HG03066 (cell line): ENCODE measurements around the gene RHBDF2.
"Not testable (repeated sequence)": the region's sequence is repeated elsewhere in the genome, so short reads cannot be mapped to it uniquely, and the experiment has no call there.

ENCODE experiments used
- ATAC-seq: cut with Tn5 transposase; IDR thresholded peaks from one replicate; pipeline ENCODE4 v1.9.1; 2021; ENCODE audit warnings: low read depth; ENCODE audit not compliant: unreplicated experiment

The RHBDF2 gene

DNA sequence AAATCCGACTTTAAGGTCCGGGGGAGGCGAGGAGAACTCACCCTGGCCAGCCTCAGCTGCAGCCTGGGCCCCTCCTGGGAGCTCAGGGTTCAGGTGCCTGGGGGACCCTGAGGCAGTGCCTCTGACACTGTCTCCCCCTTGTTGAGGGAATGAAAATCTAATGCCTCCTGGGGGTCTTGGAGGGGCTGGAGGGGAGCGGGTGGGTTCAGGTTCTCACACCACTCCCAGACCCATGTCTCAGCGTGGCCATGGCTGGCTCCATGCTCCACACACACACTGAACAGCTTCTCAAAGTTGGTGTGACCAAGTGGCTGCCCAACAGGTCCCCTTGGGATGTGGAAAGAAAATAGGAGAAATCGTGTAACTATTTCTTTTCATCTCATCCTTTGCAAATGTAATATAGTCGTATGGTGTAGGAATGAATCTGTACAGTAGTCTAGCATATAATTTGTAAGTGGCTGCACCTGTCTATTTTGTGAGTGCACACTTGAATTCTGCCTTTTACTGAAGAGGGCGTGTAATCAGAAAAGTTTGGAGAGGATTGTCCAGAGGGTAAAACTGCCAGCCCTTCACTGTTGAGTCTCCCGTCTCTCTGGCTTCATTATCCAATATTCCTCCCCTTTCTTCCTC, 37.8 kb upstream of the RHBDF2 start:
- no peak for ATAC-seq

DNA sequence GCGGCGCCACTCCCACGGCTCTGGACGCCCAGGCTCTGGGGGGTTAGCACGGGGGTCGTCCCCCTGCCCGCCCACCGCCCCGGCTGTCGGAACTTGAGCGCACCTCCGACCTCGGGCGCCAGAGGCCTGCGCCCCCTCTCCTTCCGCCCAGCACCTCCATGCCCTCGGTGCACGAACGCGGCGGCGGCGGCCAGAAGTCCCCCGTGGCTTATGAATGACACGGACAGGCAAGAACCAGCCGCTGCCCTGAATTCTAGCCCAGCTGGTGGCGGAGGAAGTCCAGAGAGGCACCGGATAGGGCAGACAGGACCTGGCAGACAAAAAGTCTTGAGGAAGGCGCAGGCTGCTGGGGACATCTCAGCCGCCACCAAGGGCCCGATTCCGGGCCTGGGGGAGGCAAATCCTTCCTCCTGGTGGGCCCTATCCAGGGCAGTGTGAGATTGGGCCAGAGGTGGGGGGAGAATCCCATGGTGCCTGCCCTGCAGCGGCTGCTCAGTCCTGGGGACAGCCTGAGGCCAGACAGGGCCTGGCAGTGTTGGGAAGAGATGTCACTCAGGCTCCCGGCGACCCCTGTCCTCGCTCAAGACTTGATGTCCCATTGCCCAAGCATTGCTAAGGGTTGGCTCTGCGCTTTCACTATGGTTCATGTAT, 37.2 kb upstream of the RHBDF2 start:
- ATAC-seq = no peak

DNA sequence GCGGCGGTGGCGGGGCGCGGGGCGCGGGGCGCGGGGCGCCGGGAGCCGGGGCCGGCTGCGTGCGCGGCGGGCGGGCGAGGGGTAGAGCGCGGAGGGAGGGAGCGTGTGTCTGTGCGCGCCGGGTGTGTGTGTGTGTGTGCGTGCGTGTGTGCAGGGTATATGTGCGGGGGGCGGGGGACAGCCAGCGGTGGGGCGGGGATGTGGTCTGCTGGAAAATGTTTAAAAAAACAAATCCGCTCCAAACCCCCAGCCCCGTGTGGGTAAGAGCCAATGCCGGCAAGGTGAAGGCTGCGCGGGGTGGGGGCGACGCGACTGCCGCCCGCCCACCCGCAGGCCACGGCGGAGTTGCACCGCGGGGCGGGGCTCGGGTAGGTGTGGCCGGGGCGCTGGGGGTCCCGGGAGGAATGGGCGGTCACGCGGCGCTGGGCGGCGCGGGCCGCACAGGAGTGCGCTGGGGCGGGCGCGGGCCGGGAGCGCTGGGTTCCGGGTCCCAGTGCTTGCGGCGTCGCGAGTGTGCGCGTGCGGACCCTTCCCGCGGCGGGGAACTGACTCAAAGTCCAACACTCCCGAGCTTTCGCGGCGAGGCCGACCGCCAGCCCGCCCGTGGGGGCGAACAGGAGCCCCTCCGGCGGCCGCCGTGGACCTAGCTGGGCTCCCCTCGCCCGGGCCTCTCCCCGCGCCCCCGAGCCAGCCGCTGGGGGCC, 36.5 kb upstream of the RHBDF2 start, which contains the start of gene CYGB:
TSS of gene CYGB (minus strand) at position 132 of the 703 bp plus-strand sequence. CDS start 167 bp downstream, outside the sequence.
- no peak for ATAC-seq

DNA sequence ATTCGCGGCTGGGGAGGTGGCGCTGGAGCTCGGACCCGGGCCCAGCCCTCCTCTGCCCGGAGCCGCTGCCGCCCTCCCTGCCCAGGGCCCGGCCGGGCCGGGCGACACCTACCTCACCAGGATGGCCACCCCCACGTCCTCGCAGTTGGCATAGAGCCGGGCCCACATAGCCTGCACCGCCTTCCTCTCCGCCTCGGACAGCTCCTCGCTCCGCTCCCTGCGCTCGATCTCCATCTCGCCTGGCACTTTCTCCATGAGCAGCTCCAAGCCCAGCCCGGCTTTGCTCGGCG, 36.0 kb upstream of the RHBDF2 start:
- no peak for ATAC-seq

DNA sequence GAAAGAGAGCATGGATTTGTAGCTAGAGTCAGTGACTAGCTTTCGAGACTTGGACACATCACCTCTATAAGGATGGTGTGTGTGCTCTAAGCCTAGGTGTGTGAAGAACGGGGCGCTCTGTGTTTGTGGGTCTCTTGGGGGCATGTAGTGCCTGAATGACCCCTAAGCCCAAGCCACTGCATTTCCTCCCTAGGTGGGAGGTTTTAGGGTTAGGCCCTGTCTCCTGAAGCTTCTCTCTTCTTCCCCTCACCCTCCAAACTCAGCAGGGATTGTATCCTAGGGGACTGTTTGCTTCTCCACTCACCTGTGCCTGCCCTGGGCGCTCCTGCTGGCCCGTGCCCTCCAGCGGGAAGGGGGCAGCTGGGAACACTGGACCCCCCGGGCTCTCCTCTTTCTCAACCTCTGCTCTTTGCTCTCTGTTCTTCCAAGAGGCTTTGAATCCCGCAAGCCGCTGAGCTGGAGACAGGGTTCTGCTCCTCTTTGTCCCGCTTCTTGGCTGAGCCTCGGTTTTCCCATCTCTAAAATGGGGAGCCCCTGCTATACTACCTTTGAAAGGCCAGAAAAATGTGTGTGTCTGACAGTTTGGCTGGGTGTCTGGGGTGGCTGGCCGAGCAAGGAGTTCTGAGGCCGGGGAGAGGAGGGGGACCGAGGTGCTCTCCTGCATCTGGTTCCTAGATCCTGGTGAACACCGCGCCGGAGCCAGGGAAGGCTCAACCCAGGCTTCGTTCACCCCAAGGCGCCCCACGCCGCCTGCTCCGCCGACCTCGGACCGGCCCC, 35.5 kb upstream of the RHBDF2 start:
- ATAC-seq = no peak

DNA sequence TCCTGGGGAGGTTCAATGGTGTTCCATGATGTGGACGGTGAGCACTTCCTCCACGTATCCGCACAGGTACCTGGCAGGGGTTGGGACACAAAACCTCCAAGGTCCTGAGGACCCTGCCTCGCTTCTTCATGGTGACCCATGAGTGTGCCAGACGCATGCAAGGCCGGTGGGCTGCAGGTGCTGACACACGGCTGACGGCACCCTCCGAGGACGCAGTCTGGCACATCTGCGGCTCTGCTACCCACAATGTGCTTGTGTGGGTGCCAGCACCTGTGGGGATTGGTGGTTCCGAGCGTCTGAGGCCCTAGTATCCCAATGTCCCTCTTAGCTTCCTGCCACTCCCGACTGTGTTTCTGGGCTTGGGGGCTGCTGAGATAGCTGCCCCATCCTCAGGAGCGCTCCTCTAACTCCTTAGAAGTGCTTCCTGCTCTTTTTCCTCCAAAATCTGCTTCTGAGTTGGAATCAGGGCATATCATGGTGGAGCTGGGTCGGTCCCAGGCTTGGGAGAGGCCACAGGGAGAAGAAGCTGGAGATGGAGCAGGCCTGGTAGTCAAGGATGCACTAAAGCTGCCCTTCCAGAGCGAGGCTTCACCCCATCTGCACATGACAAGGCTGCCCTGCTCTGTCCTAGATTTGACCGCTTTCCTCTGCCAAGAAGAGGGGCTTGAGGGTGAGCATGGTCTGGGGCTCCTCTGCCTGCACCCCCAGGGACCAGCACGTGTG, 34.7 kb upstream of the RHBDF2 start:
- ATAC-seq = no peak

DNA sequence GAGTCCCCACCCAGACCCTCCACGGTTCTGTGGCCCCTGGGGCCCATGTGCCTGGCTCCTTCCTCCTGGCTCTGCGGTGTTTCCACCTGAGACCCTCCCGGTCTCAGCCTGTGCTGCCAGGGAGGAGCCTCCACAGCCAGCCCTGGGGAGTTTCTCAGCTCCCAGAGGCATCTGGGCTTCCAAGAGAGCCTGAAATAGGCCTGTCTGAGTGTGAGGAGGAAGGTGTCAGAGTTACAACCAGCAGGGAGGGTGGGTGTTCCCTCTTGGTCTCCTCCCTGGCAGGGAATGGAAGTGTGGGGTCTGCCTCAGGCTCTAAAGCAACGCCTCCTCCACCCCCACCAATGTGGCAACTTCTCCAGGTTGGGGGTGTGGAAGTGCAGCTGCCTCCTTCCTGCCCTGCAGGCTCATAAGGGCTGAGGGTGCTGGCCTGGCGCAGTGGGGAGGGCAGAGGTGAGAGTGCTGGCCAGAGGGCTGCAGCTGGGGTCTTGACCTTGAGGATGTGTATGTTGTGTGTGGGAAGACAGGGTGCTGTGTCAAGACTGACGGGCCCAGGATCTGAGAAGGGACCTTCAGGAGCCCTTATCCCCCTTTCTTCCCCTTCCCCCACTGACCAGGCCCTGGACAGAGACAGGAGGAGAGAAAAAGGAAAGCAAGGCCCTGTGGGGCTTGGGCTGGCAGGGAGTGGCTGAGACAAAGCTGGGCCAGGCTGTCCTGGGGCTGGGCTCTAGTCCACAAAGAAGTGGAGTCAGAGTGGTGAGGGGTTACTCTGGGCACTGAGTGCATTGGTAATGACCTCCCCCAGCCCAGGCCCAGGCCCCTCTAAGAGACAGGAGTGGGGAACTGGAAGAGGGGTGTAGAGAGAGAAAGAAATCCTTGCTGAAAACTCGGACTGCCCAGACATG, 33.9 kb upstream of the RHBDF2 start:
- no peak for ATAC-seq

DNA sequence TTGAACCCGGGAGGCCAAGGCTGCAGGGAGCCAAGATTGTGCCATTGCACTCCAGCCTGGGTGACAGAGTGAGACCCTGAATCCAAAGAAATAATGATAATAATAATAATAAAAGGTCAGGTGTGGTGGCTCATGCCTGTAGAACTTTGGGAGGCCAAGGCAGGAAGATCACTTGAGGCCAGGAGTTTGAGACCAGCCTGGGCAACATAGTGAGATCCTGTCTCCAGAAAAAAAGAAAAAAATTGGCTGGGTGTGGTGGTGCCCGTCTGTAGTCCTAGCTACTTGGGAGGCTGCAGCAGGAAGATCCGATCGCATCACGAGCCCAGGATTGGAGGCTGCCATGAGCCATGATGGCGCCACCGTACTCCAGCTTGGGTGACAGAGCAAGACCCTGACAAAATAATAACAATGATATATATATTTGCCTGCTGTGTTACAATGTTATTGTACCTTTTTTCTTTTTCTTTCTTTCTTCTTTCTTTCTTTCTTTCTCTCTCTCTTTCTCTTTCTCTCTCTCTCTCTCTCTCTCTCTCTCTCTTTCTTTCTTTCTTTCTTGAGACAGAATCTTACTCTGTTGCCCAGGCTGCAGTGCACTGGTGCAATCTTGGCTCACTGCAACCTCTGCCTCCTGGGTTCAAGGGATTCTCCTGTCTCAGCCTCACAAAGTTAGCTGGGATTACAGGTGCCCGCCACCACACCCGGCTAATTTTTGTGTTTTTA, 32.6 kb upstream of the RHBDF2 start:
- ATAC-seq = not testable (repeated sequence)

DNA sequence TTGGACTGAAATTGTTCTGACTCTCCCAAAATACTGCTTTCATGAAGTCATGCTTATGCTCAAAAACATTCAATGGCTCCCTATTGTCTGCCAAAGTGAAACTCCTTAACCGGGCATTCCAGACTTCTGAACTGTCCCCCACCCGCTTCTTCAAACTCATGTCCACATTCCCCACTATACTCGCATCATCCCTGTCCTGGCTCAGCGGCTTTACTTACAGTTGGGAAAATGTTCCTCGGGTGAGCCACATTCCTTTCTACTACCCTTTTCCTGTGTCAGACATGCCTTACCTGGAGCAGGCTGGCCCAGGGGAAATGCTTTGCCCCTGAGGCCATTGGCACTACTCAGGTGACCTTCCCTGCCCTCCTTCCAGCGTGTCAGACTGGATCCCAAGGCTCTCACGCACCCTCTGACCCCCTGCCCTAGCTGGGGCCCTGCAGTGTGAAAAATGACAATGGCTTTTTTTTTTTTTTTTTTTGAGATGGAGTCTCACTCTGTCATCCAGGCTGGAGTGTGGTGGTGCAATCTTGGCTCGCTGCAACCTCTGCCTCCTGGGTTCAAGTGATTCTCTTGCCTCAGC, 30.9 kb upstream of the RHBDF2 start:
- ATAC-seq = no peak

DNA sequence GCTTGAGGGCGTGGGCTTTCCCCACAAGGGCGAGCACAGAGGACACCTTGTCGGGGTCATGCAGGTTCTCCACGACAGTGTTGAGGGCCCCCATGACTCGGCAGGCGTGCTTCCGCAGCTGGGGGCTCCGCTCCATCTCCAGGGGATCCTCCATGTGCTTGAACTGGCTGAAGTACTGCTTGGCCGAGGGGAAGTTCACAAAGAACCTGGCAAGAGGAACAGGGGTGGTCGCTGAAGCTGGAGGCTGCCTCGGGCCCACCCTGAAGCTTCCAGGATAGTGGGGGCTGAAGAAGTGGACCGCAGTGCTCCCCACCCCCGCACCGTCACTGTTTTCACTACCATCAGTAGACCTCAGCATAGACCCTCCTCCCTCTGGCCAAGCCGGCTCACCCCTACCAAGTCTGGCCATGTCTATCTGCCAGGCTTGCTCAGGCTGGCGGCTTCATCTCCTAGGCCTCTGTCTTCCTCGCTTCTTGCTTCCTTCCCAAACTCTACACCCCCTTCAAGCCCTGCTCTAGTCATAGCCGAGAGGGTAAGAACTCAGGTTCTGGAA, 30.3 kb upstream of the RHBDF2 start:
- ATAC-seq = no peak

DNA sequence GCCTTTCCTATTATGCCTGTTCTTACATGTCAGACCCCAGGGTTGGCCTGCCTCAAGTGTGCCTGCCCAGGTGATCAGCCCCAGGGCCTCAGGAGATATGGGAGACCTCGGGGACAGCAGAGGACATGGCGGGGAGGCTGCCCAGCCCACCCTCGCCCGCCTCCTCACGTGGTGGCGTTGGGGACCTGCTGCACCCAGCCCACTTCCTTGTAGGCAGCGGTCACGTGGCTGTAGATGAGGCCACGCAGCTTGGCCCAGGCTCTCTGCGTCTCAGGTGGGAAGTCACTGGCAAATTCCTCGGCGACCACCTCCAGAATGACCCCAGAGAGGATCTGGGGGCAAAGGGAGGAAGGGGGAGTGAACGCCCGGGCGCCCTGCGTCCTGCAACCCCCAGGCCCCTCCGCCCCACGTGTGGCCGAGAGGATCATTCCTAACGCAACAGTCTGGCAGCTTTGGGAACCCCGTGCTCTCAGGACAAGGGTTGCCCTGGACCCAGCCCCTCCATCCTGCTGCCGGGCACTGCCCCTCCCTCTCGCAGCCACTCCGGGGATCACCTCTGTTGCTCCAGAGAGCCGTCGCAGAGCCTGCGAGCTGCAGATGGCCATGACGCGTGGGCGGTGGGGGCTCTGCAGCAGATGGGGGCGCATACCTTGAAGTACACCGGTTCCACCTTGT, 29.7 kb upstream of the RHBDF2 start:
- ATAC-seq = no peak

DNA sequence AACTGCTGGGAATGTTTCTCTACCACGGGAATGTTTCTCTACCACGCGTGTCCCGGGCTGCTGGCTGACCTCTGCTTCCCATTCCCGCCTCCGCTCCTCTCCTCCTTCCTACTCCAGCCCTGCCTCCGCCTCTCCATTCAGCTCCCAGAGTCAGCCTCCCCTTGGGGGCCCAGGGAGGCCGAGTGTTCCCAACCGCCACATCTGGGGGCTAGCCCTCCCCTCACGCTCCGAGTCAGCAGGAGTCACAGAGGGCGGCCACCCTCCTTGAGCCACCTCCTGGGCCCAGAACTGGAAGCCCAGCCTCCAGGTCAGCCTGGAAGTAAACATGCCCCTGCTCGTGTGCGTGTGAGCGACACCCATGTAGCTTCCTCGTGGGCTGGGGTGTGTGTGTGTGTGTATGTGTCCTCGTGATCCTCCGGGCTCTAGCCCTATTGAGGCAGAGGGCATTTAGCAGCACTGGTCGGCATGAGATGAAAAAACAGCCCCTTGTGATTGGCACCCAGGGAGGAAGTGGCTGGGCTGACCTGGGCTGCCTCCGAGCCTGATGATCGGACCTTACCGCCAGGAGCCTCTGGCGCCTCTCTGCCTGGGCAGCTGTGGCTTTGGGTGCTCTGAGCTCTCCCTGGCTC, 29.0 kb upstream of the RHBDF2 start:
- ATAC-seq = no peak

DNA sequence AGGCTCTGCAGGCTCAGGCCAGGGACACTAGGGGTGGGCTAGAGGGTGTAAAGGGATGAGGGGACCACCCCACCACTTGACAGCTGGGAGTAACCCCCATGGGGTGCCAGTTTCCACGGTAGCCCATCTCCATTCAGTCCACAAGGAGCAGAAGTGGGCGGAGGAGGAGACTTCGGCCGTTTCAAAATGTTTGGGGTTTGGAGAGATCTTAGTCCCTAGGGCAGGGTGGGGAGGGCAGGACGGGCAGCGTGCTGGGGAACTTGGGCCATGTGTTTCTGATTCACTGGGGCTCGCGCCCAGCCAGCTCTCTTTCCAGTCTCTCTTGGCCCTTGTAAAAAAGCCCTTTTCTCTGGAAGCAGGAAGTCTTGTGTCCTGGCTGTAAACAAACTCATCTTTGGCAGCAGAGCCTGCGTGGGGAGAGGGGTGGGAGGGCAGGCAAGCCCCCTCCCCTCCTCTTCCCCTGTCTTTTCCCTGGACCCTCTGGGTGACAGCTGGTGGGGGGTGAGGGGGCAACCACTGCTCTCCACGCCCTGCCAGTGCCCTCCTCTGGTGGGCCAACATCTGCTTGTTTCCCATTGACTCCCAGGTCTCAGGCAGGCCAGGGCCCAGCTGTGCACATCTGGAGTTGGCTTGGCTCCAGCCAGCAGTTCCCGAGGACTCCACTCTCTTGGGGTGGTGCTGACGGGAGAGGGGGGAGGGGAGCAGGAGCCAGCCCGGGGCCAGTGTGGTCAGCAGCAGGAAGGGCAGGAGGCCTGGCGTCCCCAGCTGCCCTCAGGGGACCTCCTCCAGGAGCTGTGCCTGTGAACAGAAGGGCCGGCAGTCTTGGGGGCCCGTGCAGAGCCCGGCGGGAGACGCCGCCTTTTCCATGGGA, 28.2 kb upstream of the RHBDF2 start:
- no peak for ATAC-seq

DNA sequence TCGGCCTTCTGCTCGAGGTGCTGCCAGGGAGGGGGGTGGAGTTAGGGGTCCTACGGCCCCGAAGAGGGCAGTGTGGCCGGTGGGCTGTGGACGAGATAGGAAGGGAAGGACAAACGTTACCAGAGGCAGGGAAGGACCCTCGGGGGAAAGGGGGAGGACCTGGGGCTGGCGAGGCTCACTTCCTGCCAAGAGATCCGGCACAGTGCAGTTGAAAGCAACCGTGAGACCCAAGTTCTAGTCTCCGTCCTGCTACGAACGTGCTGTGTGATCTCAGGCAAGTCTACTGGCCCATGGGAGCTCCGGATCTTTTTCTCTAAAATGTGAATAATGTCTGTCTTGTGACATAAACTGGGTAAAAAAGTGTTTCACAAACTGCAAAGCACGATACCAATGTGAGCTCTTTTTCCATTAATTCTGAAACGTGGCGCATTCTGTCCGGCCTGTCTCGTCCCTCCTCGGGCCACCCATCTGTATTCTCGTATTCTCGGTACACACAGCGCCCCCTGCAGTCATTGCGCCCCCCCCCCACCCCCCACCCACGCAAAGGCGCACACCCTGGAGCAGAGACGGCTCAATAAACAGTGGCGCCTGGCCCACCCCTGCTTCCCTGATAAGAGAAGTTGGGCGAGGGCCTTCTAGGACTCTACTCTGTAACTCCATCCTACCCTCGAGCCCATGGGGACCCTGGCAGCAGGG, 27.5 kb upstream of the RHBDF2 start:
- ATAC-seq = no peak

DNA sequence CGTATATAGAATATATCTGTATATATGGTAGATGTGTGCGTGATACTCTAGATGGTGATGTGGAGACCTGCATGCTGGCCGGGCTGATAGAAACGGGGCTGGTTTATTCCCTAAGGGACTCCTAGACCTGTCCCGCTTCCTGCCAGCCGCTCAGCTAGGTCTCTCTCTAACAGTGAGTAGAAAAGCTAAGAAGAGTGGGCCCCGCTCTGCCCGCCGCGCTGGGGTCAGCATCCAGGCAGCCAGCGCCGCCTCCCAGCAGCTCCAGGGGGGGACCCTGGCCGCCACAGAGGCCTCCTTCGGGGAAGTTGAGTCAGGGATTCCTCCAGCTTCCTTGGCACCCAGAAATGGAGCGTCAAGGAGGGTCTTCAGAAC, 26.9 kb upstream of the RHBDF2 start:
- peak; percentile 19 for ATAC-seq
